ENCODE data around the gene ACP7.
"Not testable (repeated sequence)": the region's sequence is repeated elsewhere in the genome, so short reads cannot be mapped to it uniquely, and the experiment has no call there.

ACP7 gene

GRCh38 chr19:39083983-39084731 lies at the start of gene ACP7:
Gene ACP7, plus strand, starts transcription at chr19:39084368. Its CDS starts 902 bp downstream, at chr19:39085270.
- DNase-seq (ENCODE audit: low read depth in 2 of 2, low spot score in 1 of 2) = no peak

GRCh38 chr19:39036581-39036980 lies 47.6 kb upstream of the ACP7 start:
- no peak for DNase-seq (ENCODE audit: low read depth in 2 of 2, low spot score in 1 of 2)

GRCh38 chr19:39037194-39037593 lies 47.0 kb upstream of the ACP7 start:
- no peak for DNase-seq (ENCODE audit: low read depth in 2 of 2, low spot score in 1 of 2)

- no peak for DNase-seq (ENCODE audit: low read depth in 2 of 2, low spot score in 1 of 2)
Observed at GRCh38 chr19:39038098-39038497, 46.1 kb upstream of the ACP7 start.

GRCh38 chr19:39045506-39045905 lies 38.7 kb upstream of the ACP7 start:
- no peak for DNase-seq (ENCODE audit: low read depth in 2 of 2, low spot score in 1 of 2)

- no peak for DNase-seq (ENCODE audit: low read depth in 2 of 2, low spot score in 1 of 2)
Observed at GRCh38 chr19:39046037-39046821, 37.9 kb upstream of the ACP7 start.

DNA sequence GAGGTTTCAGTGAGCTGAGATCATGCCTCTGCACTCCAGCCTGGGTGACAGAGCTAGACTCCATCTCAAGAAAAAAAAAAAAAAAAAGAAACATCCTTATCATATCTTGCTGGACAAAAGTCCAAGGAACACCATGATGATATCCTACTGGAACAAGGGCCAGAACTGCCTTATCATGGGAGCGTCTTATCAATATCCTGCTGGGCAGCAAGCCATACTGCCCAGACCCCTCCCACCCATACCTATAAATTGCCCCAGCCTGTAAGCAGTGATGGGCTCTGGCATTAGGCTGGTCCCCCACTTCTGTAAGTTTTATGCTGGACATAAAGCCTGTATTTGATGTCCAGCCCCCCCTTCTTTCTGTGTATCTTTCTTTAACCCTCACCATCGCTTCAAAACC lies 37.1 kb upstream of the ACP7 start:
- no peak for DNase-seq (ENCODE audit: low read depth in 2 of 2, low spot score in 1 of 2)

- peak; percentile 39 to 47 for DNase-seq (ENCODE audit: low read depth in 2 of 2, low spot score in 1 of 2)
Observed at GRCh38 chr19:39052243-39052746, 31.9 kb upstream of the ACP7 start.

DNA sequence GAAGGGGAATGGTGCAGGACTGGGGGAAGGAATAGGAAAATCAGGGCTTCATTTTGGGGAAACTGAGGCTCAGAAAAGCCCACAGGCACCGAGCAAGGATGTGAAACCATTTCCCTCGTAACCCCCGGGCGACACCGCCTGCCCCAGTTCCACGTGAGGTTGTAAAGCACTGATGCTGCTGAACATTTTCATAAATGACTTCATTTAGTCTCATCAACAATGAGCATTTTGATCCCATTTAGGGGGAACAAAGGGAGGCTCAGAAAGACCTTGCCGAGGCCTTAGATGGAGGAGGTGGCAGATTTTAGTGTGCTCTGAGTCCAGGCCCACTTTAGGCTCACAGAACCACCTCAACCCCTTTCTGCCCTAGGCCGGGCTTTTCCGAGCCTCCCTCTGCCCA lies 31.3 kb upstream of the ACP7 start:
- no peak for DNase-seq (ENCODE audit: low read depth in 2 of 2, low spot score in 1 of 2)

DNA sequence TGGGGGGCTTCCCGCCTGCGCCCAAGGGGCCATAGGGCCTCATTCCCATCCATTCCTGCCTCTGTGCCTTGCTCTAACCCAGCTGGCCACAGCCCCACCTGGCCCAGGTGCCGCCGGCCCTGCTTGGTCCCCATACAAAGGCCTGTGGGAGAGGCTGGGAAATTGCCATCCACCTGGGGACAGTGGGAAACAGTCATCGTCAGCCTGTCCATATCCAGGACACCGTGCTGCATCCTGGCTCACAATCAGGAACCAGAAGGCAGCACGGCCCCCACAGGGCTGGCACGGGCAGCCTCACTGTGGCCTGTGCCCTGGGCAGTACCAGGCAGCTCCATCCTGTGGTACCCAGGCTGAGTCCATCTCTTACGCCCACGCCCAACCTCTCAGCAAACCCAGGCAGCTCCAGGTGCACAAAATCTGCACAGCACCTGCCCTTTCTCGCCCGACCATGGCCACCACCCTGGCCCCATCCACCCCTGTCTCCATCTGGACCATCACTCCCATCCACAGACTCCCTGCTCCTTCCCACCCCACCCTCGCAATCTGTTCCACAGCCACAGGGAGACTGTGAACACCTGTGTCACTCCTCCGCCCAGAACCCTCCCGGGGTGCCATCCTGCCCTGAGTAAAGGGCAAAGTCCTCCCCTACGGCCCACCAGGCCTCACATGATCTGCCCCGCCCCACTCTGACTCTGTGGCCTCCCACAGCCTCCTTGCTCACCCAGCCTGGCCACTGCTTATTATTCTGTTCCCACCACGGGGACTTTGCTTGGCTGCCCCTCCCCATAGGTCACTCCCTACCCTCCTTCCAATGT lies 30.7 kb upstream of the ACP7 start:
- no peak for DNase-seq (ENCODE audit: low read depth in 2 of 2, low spot score in 1 of 2)

DNA sequence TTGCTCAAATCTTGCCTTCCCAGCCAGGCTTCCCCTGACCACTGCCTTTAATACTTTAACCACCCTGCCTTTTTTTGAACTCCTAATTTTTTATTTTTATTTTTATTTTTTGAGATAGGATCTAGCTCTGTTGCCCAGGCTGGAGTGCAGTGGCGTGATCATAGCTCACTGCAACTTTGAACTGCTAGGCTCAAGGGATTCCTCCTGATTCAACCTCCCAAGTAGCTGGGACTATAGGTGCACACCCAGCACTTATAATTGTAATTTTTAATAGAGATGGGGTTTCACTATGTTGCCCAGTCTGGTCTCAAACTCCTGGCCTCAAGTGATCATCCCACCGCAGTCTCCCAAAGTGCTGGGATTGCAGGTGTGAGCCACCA lies 30.1 kb upstream of the ACP7 start:
- DNase-seq (ENCODE audit: low read depth in 2 of 2, low spot score in 1 of 2) = no peak

DNA sequence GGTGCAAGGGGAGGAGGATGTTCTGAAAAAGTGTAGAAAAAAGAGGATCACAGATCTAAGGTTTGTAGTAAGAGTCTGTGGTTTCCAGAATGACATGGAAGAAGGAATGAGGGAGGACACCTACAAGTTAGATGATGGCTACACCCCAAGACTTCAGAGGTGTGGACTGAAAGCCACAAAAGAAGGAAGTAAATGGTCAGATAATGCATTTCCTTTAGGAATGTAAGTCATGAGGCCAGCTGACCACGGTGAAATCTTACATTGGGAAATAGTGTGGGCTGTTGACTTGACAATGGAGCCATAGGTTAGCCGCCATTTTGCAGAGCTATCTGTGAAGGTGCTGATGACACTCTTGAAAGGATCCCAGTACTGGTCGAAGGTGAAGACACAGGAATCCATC lies 26.6 kb upstream of the ACP7 start:
- DNase-seq (ENCODE audit: low read depth in 2 of 2, low spot score in 1 of 2) = no peak

GRCh38 chr19:39059302-39059701 lies 24.9 kb upstream of the ACP7 start:
- DNase-seq (ENCODE audit: low read depth in 2 of 2, low spot score in 1 of 2) = no peak

GRCh38 chr19:39060171-39060570 lies 24.0 kb upstream of the ACP7 start:
- DNase-seq (ENCODE audit: low read depth in 2 of 2, low spot score in 1 of 2) = no peak

- DNase-seq (ENCODE audit: low read depth in 2 of 2, low spot score in 1 of 2) = no peak
Observed at GRCh38 chr19:39064405-39064804, 19.8 kb upstream of the ACP7 start.

DNA sequence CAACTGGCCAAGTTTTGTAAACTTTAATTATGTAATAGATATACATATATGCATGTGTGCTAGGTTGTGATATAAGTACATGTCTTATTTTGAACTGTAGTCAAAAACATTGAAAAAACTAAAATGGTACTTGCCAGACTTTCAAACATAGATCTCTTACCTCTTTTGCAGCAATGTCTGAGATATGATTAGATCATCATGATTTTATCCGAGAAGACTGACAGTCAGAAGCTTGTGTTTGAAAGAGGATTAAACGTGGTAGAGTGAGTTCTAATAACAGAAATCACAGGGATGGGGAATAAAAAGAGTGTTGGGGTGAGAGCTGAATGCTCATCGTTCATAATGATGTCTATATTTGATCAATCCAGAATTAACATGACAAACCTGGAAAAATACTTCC lies 18.2 kb upstream of the ACP7 start:
- DNase-seq (ENCODE audit: low read depth in 2 of 2, low spot score in 1 of 2) = no peak

GRCh38 chr19:39067104-39067503 lies 17.1 kb upstream of the ACP7 start:
- DNase-seq (ENCODE audit: low read depth in 2 of 2, low spot score in 1 of 2) = no peak

GRCh38 chr19:39068259-39068658 lies 15.9 kb upstream of the ACP7 start:
- DNase-seq (ENCODE audit: low read depth in 2 of 2, low spot score in 1 of 2) = not testable (repeated sequence)

- no peak for DNase-seq (ENCODE audit: low read depth in 2 of 2, low spot score in 1 of 2)
Observed at GRCh38 chr19:39070888-39071287, 13.3 kb upstream of the ACP7 start.

- no peak for DNase-seq (ENCODE audit: low read depth in 2 of 2, low spot score in 1 of 2)
Observed at GRCh38 chr19:39074205-39074692, 9.9 kb upstream of the ACP7 start.

DNA sequence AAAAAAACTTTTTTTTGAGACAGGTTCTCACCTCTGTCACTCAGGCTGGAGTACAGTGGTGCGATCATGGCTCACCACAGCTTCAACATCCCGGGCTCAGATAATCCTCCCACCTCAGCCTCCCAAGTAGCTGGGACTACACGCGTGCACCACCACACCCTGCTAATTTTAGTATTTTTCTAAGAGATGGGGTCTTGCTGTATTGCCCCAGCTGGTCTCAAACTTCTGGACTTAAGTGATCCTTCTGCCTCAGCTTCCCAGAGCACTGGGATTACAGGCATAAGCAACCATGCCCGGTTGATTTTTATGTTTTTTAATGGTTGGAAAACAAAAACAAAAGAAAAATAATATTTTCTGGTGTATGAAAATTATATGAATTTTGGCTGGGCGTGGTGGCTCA lies 9.2 kb upstream of the ACP7 start:
- no peak for DNase-seq (ENCODE audit: low read depth in 2 of 2, low spot score in 1 of 2)

Measured in stimulated activated CD8-positive, alpha-beta memory T cell treated with anti-CD3 and anti-CD28 coated beads, Interleukin-4, amount 100 ng/mL, for 1 hour (primary cell).